Posterior cingulate gyrus (tissue), 11 donors: Measurements from ENCODE around the gene BCL2L1.
A peak's percentile ranks its signal among the peaks of the same experiment; 100 is the strongest.

Experiments
- DNase-seq, 10 donors: peaks; one replicate each; pipeline versions ENCODE4 v3.0.0 to v3.0.0-alpha.2; 2020 to 2021; ENCODE audit warnings: mixed read lengths in 3 of 10
- intact Hi-C: fragments of 100-400 bp; cut with DNase I; formaldehyde crosslinking; loops from one replicate; pipeline ENCODE4 v1.15.1; 2023

Gene BCL2L1

GRCh38 chr20:31695849-31696804 lies 26.5 kb downstream of the BCL2L1 start:
- no peak for DNase-seq
- intact Hi-C loops = no loop called here

- no peak for DNase-seq
- intact Hi-C loops = no loop called here
Observed at GRCh38 chr20:31694842-31695593, 27.6 kb downstream of the BCL2L1 start.

DNA sequence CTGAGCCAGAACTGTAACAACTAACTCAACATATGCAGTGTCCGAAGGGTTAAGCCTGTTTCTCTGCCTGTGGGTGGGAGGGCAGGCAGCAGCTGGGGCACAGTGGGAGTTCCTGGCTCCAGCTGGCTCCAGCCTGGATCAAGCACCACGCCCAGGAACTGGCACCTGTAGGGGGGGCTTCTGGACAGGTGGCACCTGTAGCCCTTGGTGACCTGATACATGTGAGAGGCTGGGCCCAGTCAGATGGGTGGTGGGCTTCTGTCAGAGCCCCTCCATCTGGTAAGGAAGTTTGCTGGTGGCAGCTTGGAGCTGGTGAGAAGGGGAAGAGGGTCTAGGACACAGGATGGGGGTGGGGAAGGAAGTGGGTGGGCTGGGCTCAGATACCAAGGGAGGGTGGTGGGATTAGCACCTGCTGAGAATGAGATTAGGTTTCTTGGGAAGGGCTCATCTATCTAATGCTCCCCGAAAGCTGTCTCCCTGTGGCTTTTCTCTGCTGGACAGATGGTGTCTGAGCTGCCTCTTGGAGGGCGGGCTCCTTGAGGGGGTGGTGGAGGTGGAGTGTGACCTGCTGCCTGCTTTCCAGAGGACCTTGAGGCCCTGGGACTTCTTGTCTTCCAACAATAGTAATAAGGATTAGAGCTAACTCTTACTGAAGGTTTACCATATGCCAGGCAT lies 28.5 kb downstream of the BCL2L1 start:
- no peak for DNase-seq
- intact Hi-C loops = no loop called here

- intact Hi-C loops = no loop called here
- no peak for DNase-seq
Observed at GRCh38 chr20:31693402-31693801, 29.3 kb downstream of the BCL2L1 start.

DNA sequence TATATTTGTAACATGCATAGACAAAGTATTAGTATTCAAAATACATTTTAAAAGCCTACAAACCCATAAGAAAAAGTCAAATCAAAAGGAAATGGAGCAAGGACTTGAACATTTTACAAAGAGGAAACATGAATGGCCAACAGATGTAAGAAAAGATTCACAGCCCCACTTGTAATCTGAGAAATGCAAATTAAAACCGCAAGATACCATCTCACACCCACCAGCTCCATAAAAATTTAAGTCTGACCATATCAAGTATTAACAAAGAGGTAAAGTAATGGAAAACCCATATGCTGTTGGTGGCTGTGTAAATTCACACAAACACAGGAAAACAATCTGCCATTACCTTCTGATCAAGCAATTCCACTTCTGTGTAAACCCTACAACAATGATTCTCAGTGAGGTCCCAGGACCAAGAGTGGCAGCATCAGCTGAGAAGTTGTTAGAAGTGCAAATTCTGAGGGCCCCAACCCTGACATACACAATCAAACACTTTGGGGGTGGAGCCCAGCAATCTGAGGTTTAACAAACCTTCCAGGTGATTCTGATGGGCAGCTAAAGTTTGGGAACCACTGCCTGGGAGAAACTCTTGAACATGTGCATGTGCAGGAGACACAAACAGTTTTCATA lies 30.9 kb downstream of the BCL2L1 start:
- no peak for DNase-seq
- intact Hi-C loops = no loop called here

DNA sequence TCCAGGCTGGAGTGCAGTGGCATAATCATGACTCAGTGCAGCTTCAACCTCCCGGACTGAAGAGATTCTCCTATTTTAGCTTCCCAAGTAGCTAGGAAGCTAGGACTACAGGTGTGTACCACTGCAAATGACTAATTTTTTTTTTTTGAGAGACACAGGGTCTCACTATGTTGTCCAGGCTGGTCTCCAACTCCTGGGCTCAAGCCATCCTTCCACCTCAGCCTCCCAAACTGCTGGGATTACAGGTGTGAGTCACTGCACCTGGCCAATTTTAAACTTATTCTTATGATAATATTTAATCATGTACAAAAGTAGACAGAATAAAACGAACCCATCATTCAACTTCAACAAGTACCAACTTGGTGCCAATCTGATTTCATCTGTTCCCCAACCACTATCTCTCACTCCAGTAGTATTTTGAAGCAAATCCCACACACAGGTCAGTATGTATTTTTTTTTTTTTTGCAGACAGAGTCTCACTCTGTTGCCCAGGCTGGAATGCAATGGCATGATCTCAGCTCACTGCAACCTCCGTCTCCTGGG lies 32.5 kb downstream of the BCL2L1 start:
- no peak for DNase-seq
- intact Hi-C loops = no loop called here

DNA sequence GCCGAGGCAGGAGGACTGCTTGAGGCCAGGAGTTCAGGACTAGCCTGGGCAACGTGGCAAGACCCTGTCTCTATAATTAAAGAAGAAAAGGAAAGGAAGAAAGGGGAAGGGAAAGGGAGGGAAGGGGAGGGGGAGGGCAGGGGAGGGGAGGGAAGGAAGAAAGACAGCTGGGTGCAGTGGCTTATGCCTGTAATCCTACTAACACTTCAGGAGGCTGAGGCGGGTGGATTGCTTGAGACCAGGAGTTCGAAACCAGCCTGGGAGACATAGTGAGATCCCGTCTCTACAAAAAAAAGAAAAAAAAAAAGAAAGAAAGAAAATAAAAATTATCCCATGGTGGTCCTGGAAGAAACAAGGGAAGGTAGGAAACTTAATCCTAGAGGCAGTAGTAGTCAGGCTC lies 33.5 kb downstream of the BCL2L1 start:
- DNase-seq = no peak
- intact Hi-C loops = no loop called here

DNA sequence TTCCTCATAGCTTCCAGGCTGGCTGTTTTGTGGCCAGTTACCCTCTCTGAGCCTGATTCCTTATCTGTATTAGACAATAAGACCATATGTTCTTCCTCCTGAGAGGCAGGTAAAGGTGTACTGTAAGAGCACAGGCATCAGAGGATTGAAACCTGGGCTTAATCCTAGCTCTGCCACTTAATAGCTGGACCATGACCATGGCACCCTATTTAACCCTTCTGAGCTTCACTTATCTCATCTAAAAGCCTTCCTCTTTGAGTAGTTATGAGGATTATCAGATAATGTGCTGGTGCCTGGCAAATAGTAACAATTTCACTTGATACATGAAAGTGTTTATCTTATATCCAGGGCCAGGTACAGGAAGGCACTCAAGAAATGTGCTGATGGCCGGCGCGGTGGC lies 34.9 kb downstream of the BCL2L1 start:
- intact Hi-C loops = no loop called here
- no peak for DNase-seq

- intact Hi-C loops = no loop called here
- no peak for DNase-seq
Observed at GRCh38 chr20:31685853-31686643, 36.6 kb downstream of the BCL2L1 start.

DNA sequence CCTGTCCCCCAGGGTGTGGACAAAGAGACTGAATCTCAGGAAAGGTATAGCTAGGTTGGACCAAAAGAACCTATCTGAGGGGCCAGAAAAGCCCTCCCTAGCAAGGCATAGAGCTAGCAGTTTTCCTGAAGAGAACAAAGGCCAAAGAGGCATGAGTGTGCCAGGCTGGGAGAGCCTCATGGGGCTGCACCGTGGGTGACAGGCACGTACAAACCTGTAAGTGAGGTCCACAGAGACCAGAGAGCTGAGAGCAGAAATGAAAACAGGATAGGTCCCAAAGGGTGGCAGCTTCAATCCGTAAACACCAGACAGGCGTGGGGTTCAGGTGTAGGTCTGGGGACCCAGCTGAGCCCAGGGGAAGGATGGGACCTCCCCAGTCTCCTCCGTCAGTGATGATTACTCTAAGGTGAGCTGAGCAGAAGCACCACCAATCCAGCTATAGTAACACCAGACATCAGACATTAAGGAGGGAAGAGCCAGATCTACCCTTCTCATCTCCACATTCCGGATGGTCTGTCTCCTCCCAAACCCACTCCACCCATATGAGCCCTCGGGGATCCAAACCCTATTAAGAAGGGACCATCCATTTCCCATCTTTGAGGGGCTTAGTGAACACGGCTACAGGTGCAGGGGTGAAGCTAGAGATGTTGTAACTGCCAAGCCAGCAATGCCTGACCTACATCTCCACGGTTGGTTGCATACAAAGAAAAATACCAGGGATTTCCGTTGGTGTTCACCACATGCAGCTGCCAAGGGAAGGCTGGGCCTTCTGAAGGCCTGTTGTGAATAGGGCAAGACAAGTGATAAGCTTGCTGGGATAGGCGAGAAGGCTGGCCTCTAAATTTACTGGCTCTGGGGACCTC lies 38.3 kb downstream of the BCL2L1 start:
- DNase-seq = no peak
- intact Hi-C loops = no loop called here

DNA sequence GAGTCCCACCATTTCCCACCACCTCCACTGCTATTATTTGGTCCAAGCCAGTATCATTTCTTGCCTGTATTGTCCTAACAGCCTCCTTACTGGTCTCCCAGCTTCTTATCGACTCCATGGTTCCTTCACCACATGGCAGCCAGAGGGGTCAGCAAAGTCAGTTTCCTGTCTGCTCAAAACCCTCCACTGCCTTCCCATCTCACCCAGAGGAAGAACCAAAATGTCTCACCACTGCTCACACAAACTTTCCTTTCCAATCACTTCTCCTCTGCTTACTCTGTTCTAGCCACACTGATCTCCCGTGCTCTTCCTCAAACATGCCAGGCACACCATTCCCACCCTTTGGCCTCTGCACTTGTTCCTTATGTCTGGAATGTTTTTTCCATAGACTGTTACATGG lies 39.7 kb downstream of the BCL2L1 start:
- DNase-seq = no peak
- intact Hi-C loops = no loop called here

DNA sequence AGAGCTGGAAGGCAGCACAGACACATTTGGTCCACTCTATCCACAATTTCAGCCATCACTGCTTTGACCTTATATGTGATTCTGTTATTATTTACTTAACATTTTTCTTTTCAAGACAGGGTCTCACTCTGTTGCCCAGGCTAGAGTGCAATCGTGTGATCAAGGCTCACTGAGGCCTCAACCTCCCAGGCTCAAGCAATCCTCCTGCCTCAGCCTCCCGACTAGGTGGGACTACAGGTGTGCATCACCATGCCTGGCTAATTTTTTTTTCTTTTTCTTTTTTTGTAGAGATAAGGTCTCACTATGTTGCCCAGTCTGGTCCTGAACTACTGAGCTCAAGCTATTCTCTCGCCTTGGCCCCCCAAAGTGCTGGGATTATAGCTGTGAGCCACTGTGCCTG lies 40.3 kb downstream of the BCL2L1 start:
- intact Hi-C loops = no loop called here
- no peak for DNase-seq

GRCh38 chr20:31681769-31682168 lies 40.9 kb downstream of the BCL2L1 start:
- intact Hi-C loops = no loop called here
- peak in 1 of 10 donors; percentile 30 for DNase-seq

DNA sequence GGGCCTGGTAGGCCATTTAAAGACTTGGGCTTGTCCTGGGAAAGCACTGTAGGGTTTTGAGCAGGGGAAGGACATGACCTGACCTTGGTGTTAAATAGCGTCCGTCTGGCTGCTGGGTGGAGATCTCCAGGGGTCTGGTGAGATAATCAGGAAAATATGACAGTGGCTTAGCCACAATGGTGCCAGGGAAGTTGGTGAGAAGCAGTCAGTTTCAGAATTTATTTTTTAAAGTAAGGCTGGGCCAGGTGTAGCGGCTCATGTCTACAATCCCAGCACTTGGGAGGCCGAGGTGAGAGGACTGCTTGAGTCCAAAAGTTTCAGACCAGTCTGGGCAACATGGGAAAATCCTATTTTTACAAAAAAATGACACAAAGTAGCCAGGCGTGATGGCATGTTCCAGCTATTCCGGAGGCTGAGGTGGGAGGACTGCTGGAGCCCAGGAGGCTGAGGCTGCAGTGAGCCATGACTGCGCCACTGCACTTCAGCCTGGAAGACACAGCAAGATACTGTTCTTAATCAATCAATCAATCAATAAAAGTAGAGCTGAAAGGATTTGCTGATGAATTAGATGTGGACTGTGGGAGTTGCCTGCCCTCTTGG lies 41.4 kb downstream of the BCL2L1 start:
- DNase-seq = peak in 1 of 10 donors; percentile 56
- intact Hi-C loops = no loop called here

DNA sequence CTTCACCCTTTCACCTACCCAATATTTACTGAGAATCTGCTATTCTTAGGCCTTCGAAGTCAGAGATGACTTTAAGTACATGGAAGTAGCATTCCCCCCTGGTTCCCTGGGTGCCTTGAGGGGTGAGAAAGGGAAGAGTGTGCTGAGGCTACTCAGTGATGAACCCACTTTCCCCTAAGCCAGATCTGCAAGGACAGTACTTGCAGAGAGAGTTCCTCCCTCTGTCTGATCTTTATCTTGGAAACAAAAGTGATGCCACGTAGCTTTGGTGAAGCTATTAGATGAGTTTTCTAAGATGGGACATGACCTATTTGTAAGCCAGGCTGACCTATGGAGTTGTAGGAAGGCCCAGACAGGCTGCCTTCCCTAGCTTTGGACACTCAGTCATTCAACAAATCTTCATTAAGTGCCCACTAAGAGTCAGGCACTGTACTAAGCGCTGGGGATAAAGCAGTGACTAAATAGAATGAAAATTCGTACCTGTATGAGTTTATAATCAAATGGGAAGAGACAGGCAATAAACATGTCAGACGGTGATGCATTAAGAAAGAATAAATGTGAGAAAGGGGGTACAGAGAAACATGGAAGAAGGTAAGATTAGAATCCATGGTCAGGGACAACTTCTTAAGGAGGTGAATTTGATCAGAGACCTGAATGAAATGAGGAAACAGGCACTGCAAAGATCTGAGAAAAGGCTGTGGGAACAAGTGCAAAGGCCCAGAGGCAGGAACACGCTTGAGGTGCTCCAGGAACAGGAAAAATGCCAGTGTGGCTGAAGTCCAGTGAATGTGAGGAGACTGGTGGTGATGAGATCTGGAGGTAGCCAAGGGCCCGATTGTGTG lies 42.2 kb downstream of the BCL2L1 start:
- DNase-seq = peak in 1 of 10 donors; percentile 62

DNA sequence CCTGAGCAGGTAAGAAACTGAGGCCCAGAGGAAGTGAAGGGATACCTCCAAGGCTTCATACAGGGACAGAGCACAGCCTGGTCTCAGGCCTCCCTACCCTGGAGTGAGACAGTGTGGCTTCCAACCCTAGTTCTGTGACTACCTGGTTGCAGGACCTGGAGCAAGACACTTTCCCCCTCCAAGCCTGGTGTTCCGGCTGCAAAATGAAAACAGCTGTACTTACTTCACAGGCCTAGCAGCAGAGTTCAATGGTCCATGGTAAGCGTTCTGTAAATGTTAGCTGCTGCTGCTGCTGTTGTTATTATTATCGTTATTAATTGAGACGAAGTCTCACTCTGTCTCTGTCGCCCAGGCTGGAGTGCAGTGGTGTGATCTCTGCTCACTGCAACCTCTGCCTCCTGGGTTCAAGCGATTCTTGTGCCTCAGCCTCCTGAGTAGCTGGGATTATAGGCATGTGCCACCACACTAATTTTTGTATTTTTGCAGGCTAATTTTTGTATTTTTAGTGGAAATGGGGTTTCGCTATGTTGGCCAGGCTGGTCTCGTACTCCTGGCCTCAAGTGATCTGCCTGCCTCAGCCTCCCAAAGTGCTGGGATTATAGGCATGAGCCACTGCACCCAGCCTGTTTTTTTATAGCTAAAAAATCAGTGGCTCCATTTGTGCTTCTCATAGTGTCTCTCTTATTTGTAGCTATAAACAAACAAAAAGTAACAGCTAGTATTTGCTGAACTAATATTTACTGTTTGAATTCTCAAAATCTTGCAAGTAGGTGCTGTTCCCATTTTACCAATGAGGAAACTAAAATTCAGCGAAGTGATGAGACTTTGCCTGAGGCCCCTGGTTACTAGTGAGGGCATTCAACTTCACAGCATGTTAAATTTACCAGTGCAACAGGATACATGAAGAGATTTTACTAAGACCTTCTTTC lies 43.0 kb downstream of the BCL2L1 start:
- intact Hi-C loops = no loop called here
- peak in 1 of 10 donors; percentile 11 for DNase-seq

More for the DNA sequence above, 42.2 kb downstream of the BCL2L1 start:
- intact Hi-C loops = no loop called here
